Neural progenitor cell (in vitro differentiated cells): Measurements from ENCODE around the gene PPM1K.

Experiments used
- CTCF ChIP-seq: fragments of 200-600 bp; sonication (generic); IDR thresholded peaks from 2 replicates; pipeline ENCODE4 v1.5.1; 2017; ENCODE audit warnings: antibody characterized with exemption, mild to moderate bottlenecking
- EZH2 ChIP-seq: fragments of 200-600 bp; sonication (generic); IDR thresholded peaks from 2 replicates; pipeline ENCODE4 v1.6.1; 2017; ENCODE audit warnings: antibody characterized with exemption, mild to moderate bottlenecking, moderate library complexity
- EZH2phosphoT487 ChIP-seq: fragments of 200-600 bp; sonication (generic); IDR thresholded peaks from 2 replicates; pipeline ENCODE4 v1.6.1; 2017; ENCODE audit warnings: antibody characterized with exemption

DNA sequence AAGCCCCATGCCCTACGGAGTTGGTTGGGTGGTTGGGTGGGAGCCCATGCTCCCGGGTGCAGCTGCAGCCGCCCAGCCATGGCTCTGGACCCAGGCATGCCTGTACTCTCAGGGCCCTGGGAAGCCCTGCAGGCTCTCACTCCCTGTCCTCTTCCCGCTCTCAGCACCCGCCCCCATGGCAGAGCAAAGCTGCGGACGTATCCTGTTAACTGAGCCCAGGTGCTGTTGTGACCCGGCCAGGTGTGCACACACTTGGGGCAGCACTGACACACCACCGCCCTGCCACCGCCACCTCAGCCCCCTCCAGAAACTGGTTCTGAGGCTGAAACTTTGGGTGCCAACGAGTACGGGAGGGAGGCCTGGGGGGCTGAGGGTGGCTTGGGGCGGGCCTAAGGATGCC is 40.3 kb downstream of the PPM1K start:
- TF ChIP-seq CTCF: no peak
- no peak for TF ChIP-seq EZH2
- no peak for TF ChIP-seq EZH2phosphoT487
